Neural cell (in vitro differentiated cells): ENCODE results near the gene ARHGEF25.

Experiments used
- EP300 ChIP-seq: fragments of 450-650 bp; conservative IDR thresholded peaks from 2 replicates; pipeline ENCODE4 v1.6.1; 2014; ENCODE audit warnings: antibody characterized with exemption, mild to moderate bottlenecking, moderate library complexity; ENCODE audit not compliant: poor library complexity, severe bottlenecking
- EZH2 ChIP-seq: fragments of 200-600, 300-800 bp; shearing (Covaris generic), sonication (generic); IDR thresholded peaks from 2 replicates; pipeline ENCODE4 v1.6.1; 2014; ENCODE audit warnings: antibody characterized with exemption, low read length, borderline replicate concordance, mild to moderate bottlenecking; ENCODE audit not compliant: insufficient read depth, poor library complexity, severe bottlenecking
- MXI1 ChIP-seq: fragments of 450-650 bp; conservative IDR thresholded peaks from 2 replicates; pipeline ENCODE4 v1.6.1; 2014; ENCODE audit warnings: antibody characterized with exemption, mild to moderate bottlenecking; ENCODE audit not compliant: poor library complexity, severe bottlenecking
- POLR2AphosphoS5 ChIP-seq: IDR thresholded peaks from 2 replicates; pipeline ENCODE4 v1.6.1; 2012
- RAD21 ChIP-seq: fragments of 450-650 bp; conservative IDR thresholded peaks from 2 replicates; pipeline ENCODE4 v1.6.1; 2014; ENCODE audit warnings: antibody characterized with exemption, mild to moderate bottlenecking, moderate library complexity
- REST ChIP-seq: IDR thresholded peaks from 2 replicates; pipeline ENCODE4 v1.6.1; 2012; ENCODE audit warnings: borderline replicate concordance
- SMC3 ChIP-seq: fragments of 450-650 bp; conservative IDR thresholded peaks from 2 replicates; pipeline ENCODE4 v1.6.1; 2014; ENCODE audit warnings: antibody characterized with exemption, mild to moderate bottlenecking, moderate library complexity; ENCODE audit not compliant: poor library complexity
- TAF1 ChIP-seq: IDR thresholded peaks from 2 replicates; pipeline ENCODE4 v1.6.1; 2012; ENCODE audit warnings: low read depth
- TF ChIP-seq, protein P1 (sequence below): fragments of 450-650 bp; IDR thresholded peaks from 2 replicates; pipeline ENCODE4 v1.5.1; 2014; ENCODE audit warnings: antibody characterized with exemption, mild to moderate bottlenecking, moderate library complexity; ENCODE audit not compliant: poor library complexity, severe bottlenecking

DNA sequence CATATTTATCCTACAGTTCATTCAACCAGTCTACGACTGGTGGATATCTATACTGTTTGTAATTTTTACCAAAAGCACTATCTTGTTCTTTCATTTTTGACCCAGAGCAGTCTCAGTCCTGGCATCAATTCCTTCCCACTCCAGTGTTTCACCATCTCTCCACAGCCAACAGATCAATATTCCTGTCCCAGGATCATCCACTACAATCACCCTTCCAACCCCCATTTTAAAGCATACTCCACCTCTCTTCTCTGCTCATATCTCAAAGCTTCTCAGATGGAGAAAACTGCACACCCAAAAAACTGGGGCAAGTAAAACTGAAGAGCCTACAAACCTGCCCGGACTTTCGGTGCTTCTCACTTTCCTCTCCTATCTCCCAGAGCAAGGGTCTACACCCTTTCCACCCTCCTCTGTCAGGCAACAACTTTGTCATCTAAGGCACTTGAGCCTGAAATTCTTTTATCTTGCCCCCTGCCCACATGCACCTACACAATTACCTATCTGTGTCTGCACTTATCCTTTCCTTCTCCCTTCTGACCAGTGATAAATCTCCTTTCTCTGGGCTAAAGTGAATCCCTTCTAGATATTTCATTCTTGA is 24.3 kb upstream of the ARHGEF25 start:
- TF ChIP-seq EP300 = no peak
- TF ChIP-seq, protein P1, sequence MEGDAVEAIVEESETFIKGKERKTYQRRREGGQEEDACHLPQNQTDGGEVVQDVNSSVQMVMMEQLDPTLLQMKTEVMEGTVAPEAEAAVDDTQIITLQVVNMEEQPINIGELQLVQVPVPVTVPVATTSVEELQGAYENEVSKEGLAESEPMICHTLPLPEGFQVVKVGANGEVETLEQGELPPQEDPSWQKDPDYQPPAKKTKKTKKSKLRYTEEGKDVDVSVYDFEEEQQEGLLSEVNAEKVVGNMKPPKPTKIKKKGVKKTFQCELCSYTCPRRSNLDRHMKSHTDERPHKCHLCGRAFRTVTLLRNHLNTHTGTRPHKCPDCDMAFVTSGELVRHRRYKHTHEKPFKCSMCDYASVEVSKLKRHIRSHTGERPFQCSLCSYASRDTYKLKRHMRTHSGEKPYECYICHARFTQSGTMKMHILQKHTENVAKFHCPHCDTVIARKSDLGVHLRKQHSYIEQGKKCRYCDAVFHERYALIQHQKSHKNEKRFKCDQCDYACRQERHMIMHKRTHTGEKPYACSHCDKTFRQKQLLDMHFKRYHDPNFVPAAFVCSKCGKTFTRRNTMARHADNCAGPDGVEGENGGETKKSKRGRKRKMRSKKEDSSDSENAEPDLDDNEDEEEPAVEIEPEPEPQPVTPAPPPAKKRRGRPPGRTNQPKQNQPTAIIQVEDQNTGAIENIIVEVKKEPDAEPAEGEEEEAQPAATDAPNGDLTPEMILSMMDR = no peak
- TF ChIP-seq REST = no peak
- TF ChIP-seq EZH2 = no peak
- TF ChIP-seq POLR2AphosphoS5 = no peak
- no peak for TF ChIP-seq TAF1
- TF ChIP-seq RAD21 = no peak
- no peak for TF ChIP-seq SMC3
- no peak for TF ChIP-seq MXI1
